D721Med (cell line): ENCODE results near the gene RAB3C.

Experiments
- DNase-seq: peaks from one replicate; pipeline ENCODE4 v3.0.0; 2011; ENCODE audit warnings: low spot score; ENCODE audit not compliant: insufficient read length
- FAIRE-seq: peaks from 2 replicates; lab custom pipeline; 2011; peaks lifted over from hg19 to GRCh38; lab: Jason Lieb, UNC
- CTCF ChIP-seq: IDR thresholded peaks from 2 replicates; pipeline ENCODE4 v1.5.1; 2012; ENCODE audit warnings: mild to moderate bottlenecking, control low read depth; ENCODE audit not compliant: insufficient read depth; ENCODE audit errors: missing control alignments

The RAB3C gene

GRCh38 chr5:58776559-58776958 is 193.7 kb downstream of the RAB3C start:
- FAIRE-seq: no peak
- no peak for TF ChIP-seq CTCF
- DNase-seq: no peak

- FAIRE-seq (no peak), DNase-seq (no peak)
- no peak for TF ChIP-seq CTCF
These were observed 196.0 kb downstream of the RAB3C start for GRCh38 chr5:58778888-58779287.

- DNase-seq (no peak), FAIRE-seq (no peak)
- no peak for TF ChIP-seq CTCF
These were observed 203.2 kb downstream of the RAB3C start for GRCh38 chr5:58786035-58786434.

GRCh38 chr5:58786711-58787303 is 203.9 kb downstream of the RAB3C start:
- no peak for TF ChIP-seq CTCF
- DNase-seq (no peak), FAIRE-seq (no peak)

GRCh38 chr5:58787987-58788386 is 205.1 kb downstream of the RAB3C start:
- DNase-seq (no peak), FAIRE-seq (peak; percentile 87)
- TF ChIP-seq CTCF: no peak

- TF ChIP-seq CTCF: no peak
- no peak for DNase-seq
These were observed 211.2 kb downstream of the RAB3C start for GRCh38 chr5:58793888-58794657.

GRCh38 chr5:58794875-58795274 is 212.0 kb downstream of the RAB3C start:
- TF ChIP-seq CTCF: no peak
- no peak for FAIRE-seq
- no peak for DNase-seq

More at GRCh38 chr5:58793888-58794657, 211.2 kb downstream of the RAB3C start:
- FAIRE-seq: no peak
